NB4 (cell line): ENCODE results near the gene CELF4.

Source experiments
- DNase-seq: peaks from one replicate; pipeline ENCODE4 v3.0.0; 2010; ENCODE audit warnings: low read depth
- H3K4me3 ChIP-seq: one replicate; pipeline ENCODE4 v1.5.1; 2011; ENCODE audit warnings: mild to moderate bottlenecking, low read depth, low read length, moderate library complexity
- CTCF ChIP-seq: IDR thresholded peaks from one replicate; pipeline ENCODE4 v1.5.1; 2012; ENCODE audit warnings: low read depth, low read length
- MAX ChIP-seq: IDR thresholded peaks from 2 replicates; pipeline ENCODE4 v1.6.1; 2011; ENCODE audit warnings: low read depth, low read length
- MYC ChIP-seq: IDR thresholded peaks from 2 replicates; pipeline ENCODE4 v1.6.1; 2011; ENCODE audit warnings: low read depth, low read length
- POLR2A ChIP-seq: IDR thresholded peaks from 2 replicates; pipeline ENCODE4 v1.6.1; 2011; ENCODE audit warnings: mild to moderate bottlenecking; ENCODE audit not compliant: insufficient read length; ENCODE audit errors: extremely low read depth

CELF4 gene

GRCh38 chr18:37578886-37579513, 13.4 kb upstream of the CELF4 start:
- DNase-seq, result peak; percentile 23
- H3K4me3 ChIP-seq, result no peak overlapping the region

GRCh38 chr18:37578182-37578678, 12.6 kb upstream of the CELF4 start:
- no peak overlapping the region for H3K4me3 ChIP-seq
- DNase-seq, result no peak
- TF ChIP-seq MYC (no peak), POLR2A (no peak), MAX (no peak), CTCF (no peak)

More at GRCh38 chr18:37578886-37579513, 13.4 kb upstream of the CELF4 start:
- TF ChIP-seq POLR2A (no peak), MYC (no peak), CTCF (peak; percentile 24), MAX (peak; percentile 75)

- DNase-seq, result no peak
Measured at GRCh38 chr18:37577051-37577611, 11.5 kb upstream of the CELF4 start.

GRCh38 chr18:37575646-37576045, 10.0 kb upstream of the CELF4 start:
- H3K4me3 ChIP-seq, result no peak overlapping the region
- no peak for DNase-seq
- TF ChIP-seq MYC (no peak), MAX (no peak), POLR2A (no peak), CTCF (no peak)

More at GRCh38 chr18:37577051-37577611, 11.5 kb upstream of the CELF4 start:
- H3K4me3 ChIP-seq, result no peak overlapping the region
- TF ChIP-seq CTCF, result no peak
- TF ChIP-seq MYC, result no peak
- no peak for TF ChIP-seq MAX
- no peak for TF ChIP-seq POLR2A

- TF ChIP-seq MYC, result no peak
- no peak for TF ChIP-seq MAX
- TF ChIP-seq CTCF, result no peak
- TF ChIP-seq POLR2A, result no peak
- no peak for DNase-seq
- no peak overlapping the region for H3K4me3 ChIP-seq
Measured at GRCh38 chr18:37574113-37574512, 8.5 kb upstream of the CELF4 start.
